HCT116 (cell line): ENCODE measurements around the gene PXYLP1. TPM values are rescaled to one million over a fixed set of nuclear protein-coding genes. Genes with fewer than 3 reads are reported as not detected.

Experiments used
- ATAC-seq: fragments of 200-7000 bp; cut with Tn5 transposase; 2 replicates; pipeline ENCODE4 v1.9.1; 2020; ENCODE audit warnings: mild to moderate bottlenecking, moderate library complexity
- BruUV-seq: library from RNA; stranded (reverse); fragments of 400-500 nt; replicated peaks from 2 replicates; lab custom pipeline; 2021; lab: Mats Ljungman, UMichigan
- CTCF ChIA-PET: fragments of 300-600 bp; sonication (Branson Sonifier 250); formaldehyde crosslinking; loops from one replicate; lab custom pipeline; 2021; ENCODE audit warnings: antibody characterized with exemption; lab: Charles Lee
- POLR2A ChIA-PET: fragments of 300-600, 350-600 bp; sonication (Branson Sonifier 250); formaldehyde crosslinking; loops from one replicate; lab custom pipeline; 2021; ENCODE audit warnings: antibody characterized with exemption; lab: Charles Lee
- RAD21 ChIA-PET, 2 experiments: fragments of 300-600 bp; sonication (Branson Sonifier 250); formaldehyde crosslinking; loops; one replicate each; lab custom pipeline; 2023; ENCODE audit warnings: low total read pairs in 2 of 2; ENCODE audit not compliant: uncharacterized antibody in 2 of 2, unreplicated experiment in 2 of 2, low non-redundant PET in 1 of 2; lab: Charles Lee
- DNase-seq: peaks from one replicate; pipeline ENCODE4 v3.0.0-alpha.2; 2010; ENCODE audit warnings: low read depth, low spot score
- H2AFZ ChIP-seq: fragments of 200-600 bp; shearing (Covaris generic), sonication (generic); 2 replicates; pipeline ENCODE4 v1.6.1; 2017; ENCODE audit warnings: low read depth, mixed run types, mixed read lengths, antibody characterized with exemption, low read length; ENCODE audit not compliant: poor library complexity, severe bottlenecking
- H3K27ac ChIP-seq: 2 replicates; pipeline ENCODE4 v1.5.1; 2012; ENCODE audit warnings: low read depth, low read length
- H3K27me3 ChIP-seq: fragments of 200-600 bp; sonication (generic); 2 replicates; pipeline ENCODE4 v1.6.1; 2016; ENCODE audit warnings: mixed run types, low read length, mixed read lengths; ENCODE audit not compliant: insufficient read depth
- H3K36me3 ChIP-seq, 2 experiments: fragments of 200-500 bp in 1 of 2; fragments of 200-600 bp in 1 of 2; sonication (Bioruptor generic) in 1 of 2; sonication (generic) in 1 of 2; 2 replicates each; pipeline versions ENCODE4 v1.5.1 to v1.6.1; 2014 to 2016; ENCODE audit warnings: low read length in 2 of 2, inconsistent platforms in 1 of 2, mixed read lengths in 1 of 2, mixed run types in 1 of 2; ENCODE audit not compliant: insufficient read depth in 2 of 2, control insufficient read depth in 1 of 2
- H3K4me1 ChIP-seq, 2 experiments: fragments of 200-600 bp in 1 of 2; sonication (generic) in 1 of 2; 2 replicates each; pipeline versions ENCODE4 v1.5.1 to v1.6.1; 2012 to 2017; ENCODE audit warnings: low read length in 2 of 2, inconsistent platforms in 1 of 2, mild to moderate bottlenecking in 1 of 2, mixed read lengths in 1 of 2, mixed run types in 1 of 2, moderate library complexity in 1 of 2; ENCODE audit not compliant: insufficient read depth in 2 of 2, control insufficient read depth in 1 of 2
- H3K4me2 ChIP-seq: fragments of 200-600 bp; sonication (generic); 2 replicates; pipeline ENCODE4 v1.6.1; 2017; ENCODE audit warnings: mixed run types, low read length, mixed read lengths
- H3K4me3 ChIP-seq, 2 experiments: fragments of 200-600 bp in 1 of 2; sonication (generic) in 1 of 2; replicated peaks in 1 of 2; 2 replicates each; pipeline ENCODE4 v1.5.1; 2011 to 2016; ENCODE audit warnings: low read length in 2 of 2, control low read depth in 1 of 2, low read depth in 1 of 2, mild to moderate bottlenecking in 1 of 2, mixed read lengths in 1 of 2, mixed run types in 1 of 2
- H3K79me2 ChIP-seq: fragments of 200-600 bp; sonication (generic); 2 replicates; pipeline ENCODE4 v1.6.1; 2017; ENCODE audit warnings: mild to moderate bottlenecking, mixed run types, low read length, moderate library complexity, mixed read lengths; ENCODE audit not compliant: insufficient read depth
- H3K9ac ChIP-seq: fragments of 200-600 bp; sonication (generic); 2 replicates; pipeline ENCODE4 v1.6.1; 2016; ENCODE audit warnings: low read length, mixed read lengths
- H3K9me2 ChIP-seq: fragments of 200-600 bp; sonication (generic), shearing (Covaris generic); 2 replicates; pipeline ENCODE4 v1.6.1; 2017; ENCODE audit warnings: mixed run types, mild to moderate bottlenecking, moderate library complexity; ENCODE audit not compliant: insufficient read depth
- H3K9me3 ChIP-seq, 2 experiments: fragments of 200-500 bp in 1 of 2; fragments of 200-600 bp in 1 of 2; sonication (Bioruptor generic) in 1 of 2; sonication (generic) in 1 of 2; 2 replicates each; pipeline ENCODE4 v1.6.1; 2014 to 2017; ENCODE audit warnings: low read length in 2 of 2, mixed read lengths in 2 of 2, inconsistent platforms in 1 of 2, low read depth in 1 of 2, mild to moderate bottlenecking in 1 of 2, mixed run types in 1 of 2, moderate library complexity in 1 of 2; ENCODE audit not compliant: control insufficient read depth in 1 of 2, insufficient read depth in 1 of 2
- H4K20me1 ChIP-seq: fragments of 200-600 bp; sonication (generic), shearing (Covaris generic); 2 replicates; pipeline ENCODE4 v1.6.1; 2017; ENCODE audit warnings: mixed run types, mild to moderate bottlenecking, moderate library complexity; ENCODE audit not compliant: insufficient read depth
- CBX3 ChIP-seq: IDR thresholded peaks from 2 replicates; pipeline ENCODE4 v1.6.1; 2012; ENCODE audit warnings: low read depth
- FOSL1 ChIP-seq: IDR thresholded peaks from 2 replicates; pipeline ENCODE4 v1.6.1; 2012; ENCODE audit warnings: low read depth
- JUND ChIP-seq: IDR thresholded peaks from 2 replicates; pipeline ENCODE4 v1.6.1; 2012
- SIN3A ChIP-seq: IDR thresholded peaks from 2 replicates; pipeline ENCODE4 v1.6.1; 2012; ENCODE audit warnings: low read depth
- SP1 ChIP-seq: IDR thresholded peaks from 2 replicates; pipeline ENCODE4 v1.6.1; 2012; ENCODE audit warnings: low read depth
- TCF7L2 ChIP-seq: IDR thresholded peaks from 2 replicates; pipeline ENCODE4 v1.7.0; 2011; ENCODE audit warnings: borderline replicate concordance, inconsistent platforms; ENCODE audit not compliant: insufficient read depth, insufficient read length; ENCODE audit errors: extremely low read depth
- YY1 ChIP-seq: IDR thresholded peaks from 2 replicates; pipeline ENCODE4 v1.6.1; 2011; ENCODE audit warnings: low read length, low read depth, moderate library complexity, mild to moderate bottlenecking; ENCODE audit not compliant: insufficient replicate concordance; ENCODE audit errors: extremely low read depth
- ZFX ChIP-seq: fragments of 450-650 bp; IDR thresholded peaks from 2 replicates; pipeline ENCODE4 v1.6.1; 2017
- ZNF274 ChIP-seq: fragments of 200-500 bp; sonication (Bioruptor generic); IDR thresholded peaks from 2 replicates; pipeline ENCODE4 v1.6.1; 2014; ENCODE audit warnings: mild to moderate bottlenecking, low read depth, low read length, inconsistent platforms
- intact Hi-C: fragments of 100-400 bp; cut with micrococcal nuclease; formaldehyde crosslinking; loops from 2 replicates; pipeline ENCODE4 v1.10.0; 2022
- total RNA-seq: library from RNA; stranded (reverse); gene quantifications from one replicate; pipeline ENCODE4 v1.2.1, GENCODE V29; 2021; ENCODE audit not compliant: unreplicated experiment
- TF ChIP-seq, protein P1 (sequence below): IDR thresholded peaks from 2 replicates; pipeline ENCODE4 v1.6.1; 2012
- TF ChIP-seq, protein P2 (sequence below), 3 experiments: fragments of 200-600 bp in 1 of 3; sonication (generic) in 1 of 3; IDR thresholded peaks in 2 of 3; conservative IDR thresholded peaks in 1 of 3; 2 replicates each; pipeline ENCODE4 v1.5.1; 2012 to 2017; ENCODE audit warnings: low read depth in 2 of 3, low read length in 2 of 3, antibody characterized with exemption in 1 of 3, borderline replicate concordance in 1 of 3, control low read depth in 1 of 3, mild to moderate bottlenecking in 1 of 3, mixed read lengths in 1 of 3, mixed run types in 1 of 3, moderate library complexity in 1 of 3; ENCODE audit not compliant: insufficient read depth in 1 of 3
- TF ChIP-seq, protein P3 (sequence below): IDR thresholded peaks from 2 replicates; pipeline ENCODE4 v1.6.1; 2012; ENCODE audit warnings: low read depth
- TF ChIP-seq, protein P4 (sequence below): IDR thresholded peaks from 2 replicates; pipeline ENCODE4 v1.6.1; 2011; ENCODE audit warnings: mild to moderate bottlenecking, low read length, moderate library complexity; ENCODE audit not compliant: insufficient replicate concordance; ENCODE audit errors: extremely low read depth

The PXYLP1 gene
- total RNA-seq, 1 experiment from 2014 or later: 15.3 TPM

DNA sequence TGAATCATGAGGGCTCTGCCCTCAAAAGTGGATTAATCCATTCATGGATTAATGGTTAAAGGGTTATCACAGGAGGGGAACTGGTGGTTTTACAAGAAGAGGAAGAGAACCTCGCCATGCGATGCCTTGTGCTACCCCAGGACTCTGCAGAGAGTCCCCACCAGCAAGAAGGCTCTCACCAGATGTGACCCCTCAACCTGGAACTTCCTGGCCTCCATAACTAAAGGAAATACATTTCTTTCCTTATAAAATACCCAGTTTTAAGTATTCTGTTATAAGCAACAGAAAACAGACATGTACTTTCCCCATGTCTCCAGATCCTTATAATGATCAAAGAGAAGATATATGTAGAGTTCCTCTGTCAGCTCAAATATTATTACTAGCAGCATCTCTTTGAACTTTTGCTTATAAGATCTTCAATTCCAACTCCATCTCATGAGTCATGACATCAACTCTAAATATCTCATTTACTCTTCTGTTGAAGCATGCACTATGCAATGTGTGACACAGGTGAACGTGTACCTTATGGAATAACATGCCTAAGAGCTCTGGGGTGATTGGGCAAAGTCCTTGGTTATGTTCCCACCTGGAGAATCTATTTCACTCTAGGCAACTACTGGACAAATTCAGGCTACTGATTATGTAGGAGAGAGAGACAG lies 99.2 kb downstream of the PXYLP1 start:
- H2AFZ ChIP-seq: peak overlapping the region; percentile 16
- BruUV-seq: no TSS peak
- no peaks in the 10 kb centered on the region for H4K20me1 ChIP-seq
- no peaks in the 10 kb centered on the region for H3K9me2 ChIP-seq
- H3K9ac ChIP-seq: no peak overlapping the region
- ChIA-PET CTCF (no interaction called here), POLR2A (no interaction called here), RAD21 (no interaction called here)
- H3K4me2 ChIP-seq: 0 out of 2 replicates have a peak overlapping the region, but pooled peaks have one; percentile 38
- H3K27me3 ChIP-seq: no peaks in the 10 kb centered on the region
- no peaks in the 10 kb centered on the region for H3K79me2 ChIP-seq
- H3K4me3 ChIP-seq: no peak overlapping the region
- TF ChIP-seq CBX3 (no peak), JUND (no peak), ZFX (no peak), SP1 (no peak), SIN3A (no peak), YY1 (no peak), FOSL1 (no peak), TCF7L2 (no peak), ZNF274 (no peak)
- TF ChIP-seq, protein P1, sequence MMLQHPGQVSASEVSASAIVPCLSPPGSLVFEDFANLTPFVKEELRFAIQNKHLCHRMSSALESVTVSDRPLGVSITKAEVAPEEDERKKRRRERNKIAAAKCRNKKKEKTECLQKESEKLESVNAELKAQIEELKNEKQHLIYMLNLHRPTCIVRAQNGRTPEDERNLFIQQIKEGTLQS: no peak
- TF ChIP-seq, protein P2, sequence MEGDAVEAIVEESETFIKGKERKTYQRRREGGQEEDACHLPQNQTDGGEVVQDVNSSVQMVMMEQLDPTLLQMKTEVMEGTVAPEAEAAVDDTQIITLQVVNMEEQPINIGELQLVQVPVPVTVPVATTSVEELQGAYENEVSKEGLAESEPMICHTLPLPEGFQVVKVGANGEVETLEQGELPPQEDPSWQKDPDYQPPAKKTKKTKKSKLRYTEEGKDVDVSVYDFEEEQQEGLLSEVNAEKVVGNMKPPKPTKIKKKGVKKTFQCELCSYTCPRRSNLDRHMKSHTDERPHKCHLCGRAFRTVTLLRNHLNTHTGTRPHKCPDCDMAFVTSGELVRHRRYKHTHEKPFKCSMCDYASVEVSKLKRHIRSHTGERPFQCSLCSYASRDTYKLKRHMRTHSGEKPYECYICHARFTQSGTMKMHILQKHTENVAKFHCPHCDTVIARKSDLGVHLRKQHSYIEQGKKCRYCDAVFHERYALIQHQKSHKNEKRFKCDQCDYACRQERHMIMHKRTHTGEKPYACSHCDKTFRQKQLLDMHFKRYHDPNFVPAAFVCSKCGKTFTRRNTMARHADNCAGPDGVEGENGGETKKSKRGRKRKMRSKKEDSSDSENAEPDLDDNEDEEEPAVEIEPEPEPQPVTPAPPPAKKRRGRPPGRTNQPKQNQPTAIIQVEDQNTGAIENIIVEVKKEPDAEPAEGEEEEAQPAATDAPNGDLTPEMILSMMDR (IDR thresholded peaks at IDR 0.05 in 2 of 3, conservative IDR thresholded peaks at IDR 0.05 in 1 of 3; ENCODE audit: borderline replicate concordance in 1 of 3, insufficient read depth in 1 of 3, low read depth in 2 of 3, low read length in 2 of 3): no peak
- TF ChIP-seq, protein P3, sequence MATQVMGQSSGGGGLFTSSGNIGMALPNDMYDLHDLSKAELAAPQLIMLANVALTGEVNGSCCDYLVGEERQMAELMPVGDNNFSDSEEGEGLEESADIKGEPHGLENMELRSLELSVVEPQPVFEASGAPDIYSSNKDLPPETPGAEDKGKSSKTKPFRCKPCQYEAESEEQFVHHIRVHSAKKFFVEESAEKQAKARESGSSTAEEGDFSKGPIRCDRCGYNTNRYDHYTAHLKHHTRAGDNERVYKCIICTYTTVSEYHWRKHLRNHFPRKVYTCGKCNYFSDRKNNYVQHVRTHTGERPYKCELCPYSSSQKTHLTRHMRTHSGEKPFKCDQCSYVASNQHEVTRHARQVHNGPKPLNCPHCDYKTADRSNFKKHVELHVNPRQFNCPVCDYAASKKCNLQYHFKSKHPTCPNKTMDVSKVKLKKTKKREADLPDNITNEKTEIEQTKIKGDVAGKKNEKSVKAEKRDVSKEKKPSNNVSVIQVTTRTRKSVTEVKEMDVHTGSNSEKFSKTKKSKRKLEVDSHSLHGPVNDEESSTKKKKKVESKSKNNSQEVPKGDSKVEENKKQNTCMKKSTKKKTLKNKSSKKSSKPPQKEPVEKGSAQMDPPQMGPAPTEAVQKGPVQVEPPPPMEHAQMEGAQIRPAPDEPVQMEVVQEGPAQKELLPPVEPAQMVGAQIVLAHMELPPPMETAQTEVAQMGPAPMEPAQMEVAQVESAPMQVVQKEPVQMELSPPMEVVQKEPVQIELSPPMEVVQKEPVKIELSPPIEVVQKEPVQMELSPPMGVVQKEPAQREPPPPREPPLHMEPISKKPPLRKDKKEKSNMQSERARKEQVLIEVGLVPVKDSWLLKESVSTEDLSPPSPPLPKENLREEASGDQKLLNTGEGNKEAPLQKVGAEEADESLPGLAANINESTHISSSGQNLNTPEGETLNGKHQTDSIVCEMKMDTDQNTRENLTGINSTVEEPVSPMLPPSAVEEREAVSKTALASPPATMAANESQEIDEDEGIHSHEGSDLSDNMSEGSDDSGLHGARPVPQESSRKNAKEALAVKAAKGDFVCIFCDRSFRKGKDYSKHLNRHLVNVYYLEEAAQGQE: no peak
- TF ChIP-seq, protein P4, sequence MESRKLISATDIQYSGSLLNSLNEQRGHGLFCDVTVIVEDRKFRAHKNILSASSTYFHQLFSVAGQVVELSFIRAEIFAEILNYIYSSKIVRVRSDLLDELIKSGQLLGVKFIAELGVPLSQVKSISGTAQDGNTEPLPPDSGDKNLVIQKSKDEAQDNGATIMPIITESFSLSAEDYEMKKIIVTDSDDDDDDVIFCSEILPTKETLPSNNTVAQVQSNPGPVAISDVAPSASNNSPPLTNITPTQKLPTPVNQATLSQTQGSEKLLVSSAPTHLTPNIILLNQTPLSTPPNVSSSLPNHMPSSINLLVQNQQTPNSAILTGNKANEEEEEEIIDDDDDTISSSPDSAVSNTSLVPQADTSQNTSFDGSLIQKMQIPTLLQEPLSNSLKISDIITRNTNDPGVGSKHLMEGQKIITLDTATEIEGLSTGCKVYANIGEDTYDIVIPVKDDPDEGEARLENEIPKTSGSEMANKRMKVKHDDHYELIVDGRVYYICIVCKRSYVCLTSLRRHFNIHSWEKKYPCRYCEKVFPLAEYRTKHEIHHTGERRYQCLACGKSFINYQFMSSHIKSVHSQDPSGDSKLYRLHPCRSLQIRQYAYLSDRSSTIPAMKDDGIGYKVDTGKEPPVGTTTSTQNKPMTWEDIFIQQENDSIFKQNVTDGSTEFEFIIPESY: no peak
- peaks cover 0 to 10% of the 10 kb centered on the region in 2 experiments; a peak in 2 of 4 replicates for H3K4me1 ChIP-seq
- no peak overlapping the region for H3K27ac ChIP-seq
- DNase-seq (no peak), ATAC-seq (no peak)
- H3K36me3 ChIP-seq: no peaks in the 10 kb centered on the region
- no peaks in the 10 kb centered on the region for H3K9me3 ChIP-seq
- intact Hi-C loops: no loop called here
